Measurements from ENCODE around the gene ERBB2. TPM values are rescaled to one million over a fixed set of nuclear protein-coding genes. Genes with fewer than 3 reads are reported as not detected.
A peak's percentile ranks its signal among the peaks of the same experiment; 100 is the strongest.

ERBB2 gene
- total and polyA plus RNA-seq, 2 of the 13 experiments (the other 11 are each of a cell fraction or from before 2014, with no cell fraction given): 57.7 to 64.1 TPM

- peak; percentile 97 for TF ChIP-seq ZIK1 (CRISPR knock-in tag; IDR thresholded peaks at IDR 0.05; ENCODE audit: borderline replicate concordance, low read depth)
- no peak for TF ChIP-seq ZNF468 (CRISPR knock-in tag; IDR thresholded peaks at IDR 0.05)
- TF ChIP-seq, protein P1, sequence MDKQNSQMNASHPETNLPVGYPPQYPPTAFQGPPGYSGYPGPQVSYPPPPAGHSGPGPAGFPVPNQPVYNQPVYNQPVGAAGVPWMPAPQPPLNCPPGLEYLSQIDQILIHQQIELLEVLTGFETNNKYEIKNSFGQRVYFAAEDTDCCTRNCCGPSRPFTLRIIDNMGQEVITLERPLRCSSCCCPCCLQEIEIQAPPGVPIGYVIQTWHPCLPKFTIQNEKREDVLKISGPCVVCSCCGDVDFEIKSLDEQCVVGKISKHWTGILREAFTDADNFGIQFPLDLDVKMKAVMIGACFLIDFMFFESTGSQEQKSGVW (CRISPR knock-in tag; IDR thresholded peaks at IDR 0.05; ENCODE audit: borderline replicate concordance): no peak
- TF ChIP-seq, protein P2, sequence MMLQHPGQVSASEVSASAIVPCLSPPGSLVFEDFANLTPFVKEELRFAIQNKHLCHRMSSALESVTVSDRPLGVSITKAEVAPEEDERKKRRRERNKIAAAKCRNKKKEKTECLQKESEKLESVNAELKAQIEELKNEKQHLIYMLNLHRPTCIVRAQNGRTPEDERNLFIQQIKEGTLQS (CRISPR knock-in tag; IDR thresholded peaks at IDR 0.05): 0 out of 2 replicates have a peak, but pooled peaks have one; percentile 47
- peak; percentile 94 for TF ChIP-seq BORCS8-MEF2B (CRISPR knock-in tag; IDR thresholded peaks at IDR 0.05)
- peak; percentile 75 for TF ChIP-seq ZC3H13 (CRISPR knock-in tag; IDR thresholded peaks at IDR 0.05)
- TF ChIP-seq, protein P3, sequence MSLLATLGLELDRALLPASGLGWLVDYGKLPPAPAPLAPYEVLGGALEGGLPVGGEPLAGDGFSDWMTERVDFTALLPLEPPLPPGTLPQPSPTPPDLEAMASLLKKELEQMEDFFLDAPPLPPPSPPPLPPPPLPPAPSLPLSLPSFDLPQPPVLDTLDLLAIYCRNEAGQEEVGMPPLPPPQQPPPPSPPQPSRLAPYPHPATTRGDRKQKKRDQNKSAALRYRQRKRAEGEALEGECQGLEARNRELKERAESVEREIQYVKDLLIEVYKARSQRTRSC (CRISPR knock-in tag; IDR thresholded peaks at IDR 0.05; ENCODE audit: low read depth): peak; percentile 94
- no peak for TF ChIP-seq FUBP1 (CRISPR knock-in tag; IDR thresholded peaks at IDR 0.05; ENCODE audit: borderline replicate concordance)
- no peak for TF ChIP-seq ZUFSP (CRISPR knock-in tag; IDR thresholded peaks at IDR 0.05; ENCODE audit: borderline replicate concordance)
- TF ChIP-seq ZNF777 (CRISPR knock-in tag; IDR thresholded peaks at IDR 0.05): peak; percentile 98; the same call in 1 of the 2 replicates
- peak; percentile 91; the same call in 1 of the 2 replicates for TF ChIP-seq ZSCAN31 (CRISPR knock-in tag; IDR thresholded peaks at IDR 0.05; ENCODE audit: low read depth)
- TF ChIP-seq ZNF678 (CRISPR knock-in tag; IDR thresholded peaks at IDR 0.05): peak; percentile 93
- TF ChIP-seq, protein P4, sequence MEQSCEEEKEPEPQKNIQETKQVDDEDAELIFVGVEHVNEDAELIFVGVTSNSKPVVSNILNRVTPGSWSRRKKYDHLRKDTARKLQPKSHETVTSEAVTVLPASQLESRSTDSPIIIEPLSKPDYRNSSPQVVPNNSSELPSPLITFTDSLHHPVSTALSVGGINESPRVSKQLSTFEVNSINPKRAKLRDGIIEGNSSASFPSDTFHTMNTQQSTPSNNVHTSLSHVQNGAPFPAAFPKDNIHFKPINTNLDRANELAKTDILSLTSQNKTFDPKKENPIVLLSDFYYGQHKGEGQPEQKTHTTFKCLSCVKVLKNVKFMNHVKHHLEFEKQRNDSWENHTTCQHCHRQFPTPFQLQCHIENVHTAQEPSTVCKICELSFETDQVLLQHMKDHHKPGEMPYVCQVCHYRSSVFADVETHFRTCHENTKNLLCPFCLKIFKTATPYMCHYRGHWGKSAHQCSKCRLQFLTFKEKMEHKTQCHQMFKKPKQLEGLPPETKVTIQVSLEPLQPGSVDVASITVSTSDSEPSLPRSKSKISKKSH (CRISPR knock-in tag; IDR thresholded peaks at IDR 0.05; ENCODE audit: borderline replicate concordance): 0 out of 2 replicates have a peak, but pooled peaks have one; percentile 5
- TF ChIP-seq IKZF1 (IDR thresholded peaks at IDR 0.05): no peak
- no peak for TF ChIP-seq SOX13 (IDR thresholded peaks at IDR 0.05)
- TF ChIP-seq SOX13 (CRISPR knock-in tag; conservative IDR thresholded peaks at IDR 0.05 in 1 of 2, IDR thresholded peaks at IDR 0.05 in 1 of 2): peak in 1 of 2 experiments; percentile 58; a peak in 2 of 4 replicates
- peak; percentile 46 for TF ChIP-seq GFI1 (CRISPR knock-in tag; IDR thresholded peaks at IDR 0.05; ENCODE audit: borderline replicate concordance)
- TF ChIP-seq TEAD3 (CRISPR knock-in tag; optimal IDR thresholded peaks at IDR 0.05; ENCODE audit: borderline replicate concordance): peak; percentile 37
- peak; percentile 14; the same call in 1 of the 2 replicates for TF ChIP-seq SIX4 (CRISPR knock-in tag; IDR thresholded peaks at IDR 0.05)
- TF ChIP-seq JUNB (CRISPR knock-in tag; IDR thresholded peaks at IDR 0.05; ENCODE audit: borderline replicate concordance): no peak
- TF ChIP-seq ATM (IDR thresholded peaks at IDR 0.05; ENCODE audit: borderline replicate concordance): no peak
Observed at GRCh38 chr17:39754161-39754957, 54.5 kb downstream of the ERBB2 start (continued).
